Loucy (cell line): Measurements from ENCODE around the gene HOXD12.

Source experiments
- CTCF ChIP-seq: fragments of 200-600 bp; sonication (generic); conservative IDR thresholded peaks from 2 replicates; pipeline ENCODE4 v1.5.1; 2014; ENCODE audit warnings: mild to moderate bottlenecking, antibody characterized with exemption, low read length
- EZH2phosphoT487 ChIP-seq: fragments of 200-600 bp; IDR thresholded peaks from 2 replicates; pipeline ENCODE4 v1.6.1; 2018; ENCODE audit warnings: antibody characterized with exemption, mild to moderate bottlenecking, moderate library complexity, borderline replicate concordance

GRCh38 chr2:176149939-176150583, 50.5 kb downstream of the HOXD12 start:
- TF ChIP-seq CTCF (no peak), EZH2phosphoT487 (no peak)
